Stomach smooth muscle (tissue), 2 donors: Measurements from ENCODE around the gene MYO5C.

Source experiments
- H3K27ac ChIP-seq: one replicate; pipeline ENCODE4 v1.7.0; 2013; ENCODE audit warnings: mild to moderate bottlenecking, low read length, inconsistent platforms
- H3K27me3 ChIP-seq, 2 donors: one replicate each; pipeline ENCODE4 v1.7.0; 2013; ENCODE audit warnings: low read length in 2 of 2; ENCODE audit not compliant: insufficient read depth in 2 of 2, control insufficient read depth in 1 of 2
- H3K36me3 ChIP-seq, 2 donors: one replicate each; pipeline ENCODE4 v1.7.0; 2013; ENCODE audit warnings: low read length in 2 of 2; ENCODE audit not compliant: control insufficient read depth in 2 of 2, insufficient read depth in 2 of 2
- H3K4me1 ChIP-seq: one replicate; pipeline ENCODE4 v1.7.0; 2013; ENCODE audit warnings: low read length; ENCODE audit not compliant: control insufficient read depth, insufficient read depth
- H3K4me3 ChIP-seq, 2 donors: one replicate each; pipeline ENCODE4 v1.7.0; 2013; ENCODE audit warnings: low read length in 2 of 2
- H3K9ac ChIP-seq, 2 donors: one replicate each; pipeline ENCODE4 v1.7.0; 2013; ENCODE audit warnings: low read length in 2 of 2, mild to moderate bottlenecking in 1 of 2
- H3K9me3 ChIP-seq, 2 donors: one replicate each; pipeline ENCODE4 v1.7.0; 2013; ENCODE audit warnings: low read length in 2 of 2; ENCODE audit not compliant: control insufficient read depth in 2 of 2
- donor health status: healthy.
- donor health status: Pancreatic carcinoma.

MYO5C gene

GRCh38 chr15:52306270-52306669 lies 10.7 kb upstream of the MYO5C start:
- H3K27me3 ChIP-seq, result no peaks in the 10 kb centered on the region
- H3K9me3 ChIP-seq, result no peaks in the 10 kb centered on the region
- H3K9ac ChIP-seq, result no peak overlapping the region
- no peak overlapping the region for H3K4me3 ChIP-seq
- no peak overlapping the region for H3K27ac ChIP-seq
- H3K4me1 ChIP-seq, result no peaks in the 10 kb centered on the region
- peaks cover 8 to 11% of the 10 kb centered on the region in 2 donors for H3K36me3 ChIP-seq

DNA sequence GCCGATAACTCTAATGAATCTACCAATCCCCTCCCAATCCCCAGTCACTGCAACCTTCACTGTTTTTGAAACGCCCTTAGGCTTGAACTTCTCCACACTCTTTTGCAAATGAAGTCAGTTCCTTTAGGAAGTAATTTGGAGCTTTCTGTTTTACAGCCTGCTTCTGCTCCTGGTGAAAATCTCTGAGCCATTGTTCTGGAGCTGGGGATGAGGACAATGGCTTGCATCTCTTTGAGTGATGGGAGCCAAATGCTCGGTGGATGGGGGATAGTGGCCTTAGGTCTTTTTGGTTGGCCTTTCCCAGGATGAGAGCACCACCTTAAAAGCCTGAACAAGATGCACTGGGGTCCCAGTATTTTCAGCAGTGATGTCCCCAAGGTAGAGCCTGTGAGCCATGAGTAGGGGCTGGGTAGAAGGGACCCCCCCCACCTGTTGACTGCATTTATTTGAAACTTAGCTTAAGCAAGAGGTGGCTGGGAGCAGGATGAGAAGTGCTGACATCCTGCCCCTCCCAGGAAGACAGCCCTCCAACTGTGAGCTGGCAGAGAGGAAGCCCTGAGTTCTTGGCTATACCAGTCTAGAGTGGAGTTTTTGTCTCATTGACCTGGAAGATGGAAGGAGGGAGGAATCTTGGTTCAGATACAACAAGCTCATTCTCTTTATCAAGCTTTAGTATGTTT lies 7.6 kb upstream of the MYO5C start:
- Histone ChIP-seq H3K36me3 (no peaks in the 10 kb centered on the region), H3K9ac (no peak overlapping the region), H3K27me3 (no peaks in the 10 kb centered on the region), H3K9me3 (no peaks in the 10 kb centered on the region), H3K4me1 (no peaks in the 10 kb centered on the region), H3K27ac (no peak overlapping the region), H3K4me3 (no peak overlapping the region)

- H3K9ac ChIP-seq, result no peak overlapping the region
- H3K4me3 ChIP-seq, result no peak overlapping the region
- no peaks in the 10 kb centered on the region for H3K9me3 ChIP-seq
- no peak overlapping the region for H3K27ac ChIP-seq
- peaks cover under 1 to 1% of the 10 kb centered on the region in 2 donors for H3K27me3 ChIP-seq
- no peaks in the 10 kb centered on the region for H3K36me3 ChIP-seq
- no peaks in the 10 kb centered on the region for H3K4me1 ChIP-seq
These were observed 5.8 kb upstream of the MYO5C start for GRCh38 chr15:52301265-52301847.

DNA sequence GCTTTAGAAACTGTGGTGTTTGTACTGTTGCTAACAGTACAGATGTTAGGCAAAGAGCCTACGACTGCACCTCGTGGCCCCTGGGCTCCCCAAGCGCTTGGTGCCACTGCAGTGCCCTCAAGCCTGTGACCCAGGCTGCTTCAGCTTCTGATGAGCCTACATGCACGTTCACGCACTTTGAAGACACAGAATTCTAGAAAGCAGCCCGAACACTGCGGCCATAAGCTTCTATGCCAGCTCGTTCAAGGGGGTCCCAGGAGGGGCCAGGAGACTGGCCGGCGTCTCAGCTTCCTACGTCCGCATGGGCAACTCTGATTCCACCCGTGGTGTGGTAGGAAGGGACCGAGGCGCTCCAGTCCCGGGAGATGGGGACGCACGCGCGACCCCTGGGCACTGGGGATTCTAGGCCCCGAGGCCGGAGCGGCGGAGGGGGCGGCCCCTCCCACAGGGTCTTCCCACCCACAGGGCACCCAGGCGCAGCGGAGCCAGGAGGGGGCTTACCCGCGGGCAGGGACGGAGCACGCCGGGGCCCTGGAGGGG lies 653 bp downstream of the MYO5C start:
- no peaks in the 10 kb centered on the region for H3K36me3 ChIP-seq
- H3K27ac ChIP-seq, result no peak overlapping the region
- H3K4me3 ChIP-seq, result peak overlapping the region in 1 of 2 donors; percentile 59
- H3K9me3 ChIP-seq, result no peaks in the 10 kb centered on the region
- H3K27me3 ChIP-seq, result peaks cover 25 to 26% of the 10 kb centered on the region in 2 donors
- no peak overlapping the region for H3K9ac ChIP-seq
- H3K4me1 ChIP-seq, result peaks cover 5% of the 10 kb centered on the region

GRCh38 chr15:52292780-52293392 lies 2.7 kb downstream of the MYO5C start:
- Histone ChIP-seq H3K27me3 (peaks cover 25 to 26% of the 10 kb centered on the region in 2 donors), H3K36me3 (no peaks in the 10 kb centered on the region), H3K9me3 (no peaks in the 10 kb centered on the region), H3K9ac (no peak overlapping the region), H3K4me1 (peaks cover 5% of the 10 kb centered on the region), H3K27ac (no peak overlapping the region), H3K4me3 (no peak overlapping the region)

DNA sequence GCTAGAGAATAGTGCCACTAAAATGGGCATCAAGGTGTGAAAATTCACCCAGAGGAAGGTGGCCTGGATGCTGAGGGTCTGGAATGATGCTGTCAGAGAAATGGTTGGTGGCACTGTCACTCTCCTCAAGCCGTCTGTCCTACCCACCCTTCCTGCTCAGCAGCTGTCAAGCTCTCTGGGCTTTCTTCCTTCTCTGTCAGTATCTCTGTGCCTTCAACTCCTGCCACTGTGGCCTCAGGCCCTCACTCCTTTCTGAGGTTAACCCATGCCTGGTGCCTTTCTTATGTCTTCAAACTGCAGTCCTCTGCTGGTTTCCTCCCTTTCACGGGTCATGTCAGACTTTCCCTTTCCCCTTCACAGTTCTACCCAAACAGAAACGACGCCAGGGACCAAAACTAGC lies 4.4 kb downstream of the MYO5C start:
- H3K4me1 ChIP-seq, result peaks cover 5% of the 10 kb centered on the region
- H3K9ac ChIP-seq, result no peak overlapping the region
- H3K9me3 ChIP-seq, result no peaks in the 10 kb centered on the region
- H3K27ac ChIP-seq, result no peak overlapping the region
- H3K4me3 ChIP-seq, result no peak overlapping the region
- H3K36me3 ChIP-seq, result no peaks in the 10 kb centered on the region
- peaks cover 22 to 23% of the 10 kb centered on the region in 2 donors for H3K27me3 ChIP-seq

GRCh38 chr15:52290800-52291199 lies 4.8 kb downstream of the MYO5C start:
- peaks cover 21 to 22% of the 10 kb centered on the region in 2 donors for H3K27me3 ChIP-seq
- H3K36me3 ChIP-seq, result no peaks in the 10 kb centered on the region
- H3K27ac ChIP-seq, result no peak overlapping the region
- H3K4me3 ChIP-seq, result no peak overlapping the region
- no peak overlapping the region for H3K9ac ChIP-seq
- H3K4me1 ChIP-seq, result peaks cover 5% of the 10 kb centered on the region
- H3K9me3 ChIP-seq, result no peaks in the 10 kb centered on the region

- Histone ChIP-seq H3K27ac (no peak overlapping the region), H3K27me3 (peaks cover 17 to 19% of the 10 kb centered on the region in 2 donors), H3K36me3 (no peaks in the 10 kb centered on the region), H3K4me1 (peaks cover 5% of the 10 kb centered on the region), H3K9me3 (no peaks in the 10 kb centered on the region), H3K4me3 (no peak overlapping the region), H3K9ac (no peak overlapping the region)
These were observed 5.3 kb downstream of the MYO5C start for GRCh38 chr15:52290329-52290728.

- Histone ChIP-seq H3K9me3 (no peaks in the 10 kb centered on the region), H3K36me3 (no peaks in the 10 kb centered on the region), H3K4me3 (no peak overlapping the region), H3K27ac (no peak overlapping the region), H3K9ac (no peak overlapping the region), H3K27me3 (peaks cover 10 to 15% of the 10 kb centered on the region in 2 donors), H3K4me1 (no peaks in the 10 kb centered on the region)
These were observed 5.9 kb downstream of the MYO5C start for GRCh38 chr15:52289629-52290081.

DNA sequence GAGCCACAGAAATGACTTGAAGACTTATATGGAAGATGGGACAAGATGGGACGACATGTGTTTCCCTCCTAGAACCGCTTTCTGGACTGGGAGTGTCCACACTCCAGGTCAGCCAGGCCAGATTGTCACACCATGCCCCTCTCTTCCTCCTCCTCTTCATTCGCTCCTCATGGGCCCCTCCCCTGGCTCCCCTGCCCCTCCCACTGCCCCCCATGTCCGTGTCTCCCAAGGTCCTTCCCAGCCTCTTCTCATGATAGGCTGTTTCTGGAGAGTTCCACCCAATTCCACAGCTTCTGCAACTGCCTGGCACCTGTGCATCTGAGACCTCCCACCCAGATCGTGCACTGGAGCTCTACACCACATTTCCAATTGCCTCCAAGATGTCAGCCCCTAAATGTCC lies 6.6 kb downstream of the MYO5C start:
- H3K27me3 ChIP-seq, result peaks cover 7 to 12% of the 10 kb centered on the region in 2 donors
- no peak overlapping the region for H3K4me3 ChIP-seq
- H3K9ac ChIP-seq, result no peak overlapping the region
- no peaks in the 10 kb centered on the region for H3K9me3 ChIP-seq
- no peaks in the 10 kb centered on the region for H3K36me3 ChIP-seq
- no peak overlapping the region for H3K27ac ChIP-seq
- no peaks in the 10 kb centered on the region for H3K4me1 ChIP-seq
